Stimulated activated CD4-positive, alpha-beta T cell treated with anti-CD3 and anti-CD28 coated beads, Interleukin-1b, Interleukin-23, amount 100 ng/mL, for 1 hour (primary cell): ENCODE results near the gene TCIRG1.
"Not testable (repeated sequence)": the region's sequence is repeated elsewhere in the genome, so short reads cannot be mapped to it uniquely, and the experiment has no call there.

Source experiments
- DNase-seq, 2 donors: peaks; one replicate each; pipeline ENCODE4 v3.0.0-alpha.2; 2020; ENCODE audit warnings: low read depth in 2 of 2

TCIRG1 gene

GRCh38 chr11:68082481-68082880 is 43.7 kb downstream of the TCIRG1 start:
- DNase-seq, result no peak

GRCh38 chr11:68083517-68083916 is 44.7 kb downstream of the TCIRG1 start:
- no peak for DNase-seq

DNA sequence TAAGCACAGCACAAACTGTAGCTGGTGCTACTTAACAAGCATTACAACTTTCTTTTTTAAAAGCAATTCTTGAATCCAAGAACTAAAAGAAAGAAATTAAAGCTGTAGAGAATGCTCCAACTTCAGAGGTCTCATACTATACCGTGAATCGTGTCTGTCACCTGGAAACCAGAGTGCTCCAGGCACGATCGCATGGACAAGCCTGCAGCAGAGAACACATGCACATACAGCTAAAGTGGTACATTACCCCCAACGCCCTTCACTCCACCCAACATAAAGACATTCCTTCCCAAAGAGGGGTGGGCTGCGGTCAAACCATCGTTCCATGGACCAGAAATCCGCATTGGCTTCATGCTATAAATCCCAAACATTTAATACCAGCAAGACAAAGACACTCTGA is 50.9 kb downstream of the TCIRG1 start:
- DNase-seq, result no peak

- DNase-seq, result no peak
Observed at GRCh38 chr11:68090287-68090686, 51.5 kb downstream of the TCIRG1 start.

DNA sequence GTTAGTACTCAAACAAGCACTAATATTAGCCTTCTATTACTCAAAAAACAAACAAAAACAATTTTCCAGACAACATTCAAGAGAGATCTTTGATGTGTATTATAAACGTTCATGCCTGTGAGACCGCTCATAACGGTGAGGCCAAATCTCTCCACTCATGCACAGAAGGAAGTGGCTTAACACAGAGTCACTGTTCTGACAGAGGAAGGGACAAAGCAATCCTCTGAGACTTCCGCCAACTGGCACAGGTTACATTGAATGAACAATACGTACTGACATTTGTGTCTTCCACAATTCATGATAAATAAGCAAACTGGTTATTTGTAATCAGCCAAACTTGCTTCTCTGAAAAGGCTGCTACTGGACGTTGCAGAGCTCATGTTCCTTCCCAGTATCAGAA is 51.9 kb downstream of the TCIRG1 start:
- DNase-seq, result no peak

DNA sequence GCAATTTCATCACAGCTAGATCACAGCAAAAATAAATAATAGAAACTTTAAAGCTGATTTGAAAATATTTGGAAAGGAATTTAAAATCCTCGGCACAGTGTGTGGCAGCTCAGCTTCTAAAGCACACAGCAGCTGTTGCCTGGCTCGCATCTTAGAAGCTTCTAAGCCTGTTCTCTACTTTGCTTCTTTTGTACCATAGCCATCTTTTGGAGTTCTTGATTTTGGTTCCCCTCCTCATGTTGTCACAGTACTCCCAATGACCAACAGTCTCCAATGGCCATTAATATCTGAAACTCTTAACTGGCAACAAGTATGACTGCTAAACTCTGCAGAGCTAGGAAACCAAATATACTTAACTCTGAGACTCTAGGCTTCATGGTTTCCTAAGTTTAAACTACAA is 53.6 kb downstream of the TCIRG1 start:
- no peak for DNase-seq

- not testable (repeated sequence) for DNase-seq
Observed at GRCh38 chr11:68092946-68093345, 54.1 kb downstream of the TCIRG1 start.

GRCh38 chr11:68093565-68093964 is 54.7 kb downstream of the TCIRG1 start:
- DNase-seq, result no peak

GRCh38 chr11:68096962-68097361 is 58.1 kb downstream of the TCIRG1 start:
- no peak for DNase-seq

DNA sequence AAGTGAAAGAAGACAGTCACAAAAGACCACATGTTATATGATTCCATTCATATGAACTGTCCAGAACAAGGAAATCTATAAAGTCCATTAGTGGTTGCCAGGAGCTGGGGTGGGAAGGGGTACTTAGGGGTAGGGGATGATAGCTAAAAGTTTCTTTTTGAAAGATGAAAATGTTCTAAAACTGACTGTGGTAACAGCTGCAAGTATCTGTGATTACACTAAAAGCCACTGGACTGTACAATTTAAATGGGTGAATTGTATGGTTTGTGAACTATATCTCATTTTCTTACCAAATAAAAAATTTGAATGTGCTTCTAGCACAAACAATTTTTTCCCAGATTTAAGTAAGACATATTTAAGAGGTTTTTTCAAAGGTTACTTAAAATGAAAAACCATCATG is 60.2 kb downstream of the TCIRG1 start:
- no peak for DNase-seq

GRCh38 chr11:68099474-68100405 is 60.9 kb downstream of the TCIRG1 start:
- DNase-seq, result no peak
